WERI-Rb-1 (cell line): ENCODE results near the gene CPT1A.

Experiments
- DNase-seq: peaks from one replicate; pipeline ENCODE4 v3.0.0-alpha.2; 2020
- H3K27ac ChIP-seq: fragments of 250-450 bp; sonication (Bioruptor Pico); 2 replicates; pipeline ENCODE4 v1.5.1; 2020; ENCODE audit warnings: mild to moderate bottlenecking, moderate library complexity
- H3K27me3 ChIP-seq: fragments of 250-450 bp; sonication (Bioruptor Pico); 2 replicates; pipeline ENCODE4 v1.5.1; 2021; ENCODE audit warnings: mild to moderate bottlenecking, low read depth, moderate library complexity; ENCODE audit not compliant: insufficient read depth, severe bottlenecking
- H3K36me3 ChIP-seq: fragments of 250-450 bp; sonication (Bioruptor Pico); 2 replicates; pipeline ENCODE4 v1.5.1; 2020; ENCODE audit warnings: mild to moderate bottlenecking, moderate library complexity
- H3K4me3 ChIP-seq: 2 replicates; pipeline ENCODE4 v1.5.1; 2011; ENCODE audit warnings: low read depth, mild to moderate bottlenecking, control low read depth, low read length
- H3K9me3 ChIP-seq: fragments of 250-450 bp; sonication (Bioruptor Pico); 2 replicates; pipeline ENCODE4 v1.5.1; 2021; ENCODE audit warnings: mild to moderate bottlenecking, moderate library complexity; ENCODE audit not compliant: severe bottlenecking
- CTCF ChIP-seq: IDR thresholded peaks from 2 replicates; pipeline ENCODE4 v1.5.1; 2011; ENCODE audit warnings: low read depth, mild to moderate bottlenecking, control low read depth, inconsistent platforms, low read length

Gene CPT1A

GRCh38 chr11:68776442-68777235, 65.1 kb downstream of the CPT1A start:
- DNase-seq = no peak
- H3K4me3 ChIP-seq = no peak overlapping the region
- no peaks in the 10 kb centered on the region for H3K9me3 ChIP-seq
- H3K27ac ChIP-seq = no peak overlapping the region
- no peaks in the 10 kb centered on the region for H3K36me3 ChIP-seq
- TF ChIP-seq CTCF = no peak
- no peaks in the 10 kb centered on the region for H3K27me3 ChIP-seq

DNA sequence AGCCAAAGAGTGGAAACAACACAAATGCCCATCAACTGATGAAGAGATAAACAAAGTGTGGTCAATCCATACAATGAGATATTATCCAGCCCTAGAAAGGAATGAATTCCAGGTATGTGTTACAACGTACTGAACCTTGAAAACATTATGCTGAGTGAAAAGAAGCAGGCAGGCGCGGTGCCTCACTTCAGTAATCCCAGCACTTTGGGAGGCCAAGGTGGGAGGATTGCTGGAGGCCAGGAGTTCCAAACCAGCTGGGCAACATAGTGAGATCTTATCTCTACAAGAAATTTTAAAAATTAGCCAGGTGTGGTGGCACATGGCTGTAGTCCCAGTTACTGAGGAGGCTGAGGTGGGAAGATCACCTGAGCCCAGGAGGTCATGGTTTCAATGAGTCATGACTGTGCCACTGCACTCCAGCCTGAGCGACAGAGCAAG, 65.7 kb downstream of the CPT1A start:
- Histone ChIP-seq H3K27ac (no peak overlapping the region), H3K4me3 (no peak overlapping the region), H3K36me3 (no peaks in the 10 kb centered on the region), H3K9me3 (no peaks in the 10 kb centered on the region), H3K27me3 (no peaks in the 10 kb centered on the region)
- TF ChIP-seq CTCF = no peak
- no peak for DNase-seq

DNA sequence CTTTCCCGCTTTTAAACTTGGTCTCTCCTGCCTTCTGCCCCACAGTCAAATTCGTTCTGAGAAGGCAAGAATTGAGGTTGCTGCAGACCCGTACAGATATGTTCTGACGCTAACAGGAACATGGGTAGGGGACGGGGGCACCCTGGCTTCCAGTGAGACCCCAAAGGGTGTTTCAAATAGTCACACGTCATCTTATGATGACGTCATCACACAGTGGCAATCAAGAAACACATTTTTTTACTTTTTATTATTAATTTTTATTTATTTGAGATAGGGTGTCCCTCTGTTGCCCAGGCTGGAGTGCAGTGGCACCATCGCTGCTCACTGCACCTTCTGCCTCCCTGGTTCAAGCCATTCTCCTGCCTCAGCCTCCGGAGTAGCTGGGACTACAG, 67.5 kb downstream of the CPT1A start:
- Histone ChIP-seq H3K27me3 (no peaks in the 10 kb centered on the region), H3K27ac (no peak overlapping the region), H3K9me3 (no peaks in the 10 kb centered on the region), H3K36me3 (no peaks in the 10 kb centered on the region), H3K4me3 (no peak overlapping the region)
- no peak for DNase-seq
- TF ChIP-seq CTCF = no peak

GRCh38 chr11:68773521-68774193, 68.1 kb downstream of the CPT1A start:
- H3K27me3 ChIP-seq = no peaks in the 10 kb centered on the region
- no peak for TF ChIP-seq CTCF
- H3K4me3 ChIP-seq = no peak overlapping the region
- H3K36me3 ChIP-seq = no peaks in the 10 kb centered on the region
- DNase-seq = no peak
- H3K9me3 ChIP-seq = no peaks in the 10 kb centered on the region
- H3K27ac ChIP-seq = no peak overlapping the region

- H3K36me3 ChIP-seq = no peaks in the 10 kb centered on the region
- no peak overlapping the region for H3K4me3 ChIP-seq
- no peak for TF ChIP-seq CTCF
- no peak for DNase-seq
- no peaks in the 10 kb centered on the region for H3K27me3 ChIP-seq
- no peak overlapping the region for H3K27ac ChIP-seq
- H3K9me3 ChIP-seq = no peaks in the 10 kb centered on the region
Observed at GRCh38 chr11:68772936-68773335, 68.8 kb downstream of the CPT1A start.

GRCh38 chr11:68770781-68771180, 70.9 kb downstream of the CPT1A start:
- no peak for TF ChIP-seq CTCF
- Histone ChIP-seq H3K9me3 (no peaks in the 10 kb centered on the region), H3K27me3 (no peaks in the 10 kb centered on the region), H3K36me3 (no peaks in the 10 kb centered on the region), H3K27ac (no peak overlapping the region), H3K4me3 (no peak overlapping the region)
- DNase-seq = no peak
